LNCaP clone FGC (cell line): ENCODE data around the gene WASF1.

Source experiments
- DNase-seq: peaks from one replicate; pipeline ENCODE4 v3.0.0-alpha.2; 2011; ENCODE audit warnings: low read depth
- H3K4me3 ChIP-seq: 2 replicates; pipeline ENCODE4 v1.5.1; 2011; ENCODE audit warnings: mild to moderate bottlenecking, low read depth, low read length, control low read depth
- TF ChIP-seq, protein P1 (sequence below): IDR thresholded peaks from 2 replicates; pipeline ENCODE4 v1.5.1; 2012; ENCODE audit warnings: mild to moderate bottlenecking; ENCODE audit not compliant: control insufficient read depth, insufficient read depth; ENCODE audit errors: extremely low read depth

WASF1 gene

GRCh38 chr6:110173506-110174132 is 5.9 kb downstream of the WASF1 start:
- no peak overlapping the region for H3K4me3 ChIP-seq
- DNase-seq: no peak
- TF ChIP-seq, protein P1, sequence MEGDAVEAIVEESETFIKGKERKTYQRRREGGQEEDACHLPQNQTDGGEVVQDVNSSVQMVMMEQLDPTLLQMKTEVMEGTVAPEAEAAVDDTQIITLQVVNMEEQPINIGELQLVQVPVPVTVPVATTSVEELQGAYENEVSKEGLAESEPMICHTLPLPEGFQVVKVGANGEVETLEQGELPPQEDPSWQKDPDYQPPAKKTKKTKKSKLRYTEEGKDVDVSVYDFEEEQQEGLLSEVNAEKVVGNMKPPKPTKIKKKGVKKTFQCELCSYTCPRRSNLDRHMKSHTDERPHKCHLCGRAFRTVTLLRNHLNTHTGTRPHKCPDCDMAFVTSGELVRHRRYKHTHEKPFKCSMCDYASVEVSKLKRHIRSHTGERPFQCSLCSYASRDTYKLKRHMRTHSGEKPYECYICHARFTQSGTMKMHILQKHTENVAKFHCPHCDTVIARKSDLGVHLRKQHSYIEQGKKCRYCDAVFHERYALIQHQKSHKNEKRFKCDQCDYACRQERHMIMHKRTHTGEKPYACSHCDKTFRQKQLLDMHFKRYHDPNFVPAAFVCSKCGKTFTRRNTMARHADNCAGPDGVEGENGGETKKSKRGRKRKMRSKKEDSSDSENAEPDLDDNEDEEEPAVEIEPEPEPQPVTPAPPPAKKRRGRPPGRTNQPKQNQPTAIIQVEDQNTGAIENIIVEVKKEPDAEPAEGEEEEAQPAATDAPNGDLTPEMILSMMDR: no peak

GRCh38 chr6:110170081-110170480 is 9.4 kb downstream of the WASF1 start:
- TF ChIP-seq, protein P1: no peak

GRCh38 chr6:110158479-110158878 is 21.0 kb downstream of the WASF1 start:
- TF ChIP-seq, protein P1: no peak
- no peak for DNase-seq
- H3K4me3 ChIP-seq: no peak overlapping the region

More at GRCh38 chr6:110170081-110170480, 9.4 kb downstream of the WASF1 start:
- no peak overlapping the region for H3K4me3 ChIP-seq
- DNase-seq: no peak

DNA sequence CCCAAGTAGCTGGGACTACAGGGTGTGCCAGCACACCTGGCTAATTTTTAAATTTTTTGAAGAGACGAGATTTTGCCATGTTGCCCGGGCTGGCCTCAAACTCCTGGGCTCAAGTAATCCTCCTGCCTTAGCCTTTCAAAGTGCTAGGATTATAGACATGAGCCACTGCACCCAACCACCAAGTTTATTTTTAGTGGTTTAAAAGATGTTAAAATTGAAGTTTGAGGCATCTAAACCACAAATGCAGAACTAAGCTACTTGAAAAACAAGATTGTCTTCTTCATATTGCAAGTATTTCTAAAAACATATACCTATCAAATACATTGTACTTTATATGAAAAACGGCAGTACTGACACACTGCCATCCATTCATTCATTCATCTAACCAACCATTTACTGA is 31.6 kb downstream of the WASF1 start:
- TF ChIP-seq, protein P1: no peak
- H3K4me3 ChIP-seq: no peak overlapping the region
- no peak for DNase-seq

DNA sequence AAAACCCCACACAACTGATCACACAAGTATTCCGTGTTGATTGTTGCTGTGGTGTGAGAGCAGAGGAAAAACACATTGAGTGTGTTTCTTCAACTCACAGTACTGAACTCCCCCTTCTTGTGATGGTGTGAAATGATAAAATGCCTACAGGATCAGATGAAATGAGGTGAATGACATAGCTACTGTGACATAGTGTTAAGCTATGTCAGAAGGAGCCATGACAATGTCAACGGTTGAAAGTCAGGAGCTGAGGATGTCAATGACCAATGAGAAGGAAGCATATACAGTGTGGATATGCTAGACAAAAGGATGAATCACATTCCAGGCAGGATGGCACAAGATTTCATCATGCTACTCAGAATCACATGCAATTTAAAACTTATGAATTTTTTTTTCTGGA is 38.8 kb downstream of the WASF1 start:
- TF ChIP-seq, protein P1: no peak
- no peak for DNase-seq
- H3K4me3 ChIP-seq: no peak overlapping the region

GRCh38 chr6:110139052-110139451 is 40.4 kb downstream of the WASF1 start:
- TF ChIP-seq, protein P1: no peak
- no peak overlapping the region for H3K4me3 ChIP-seq
- DNase-seq: no peak
